SK-N-MC (cell line): ENCODE measurements around the gene NCOA5.

Source experiments
- DNase-seq: peaks from one replicate; pipeline ENCODE4 v3.0.0-alpha.2; 2011; ENCODE audit warnings: low read depth, low spot score
- H3K27ac ChIP-seq: fragments of 200-600 bp; sonication (generic); 2 replicates; pipeline ENCODE4 v1.5.1; 2016; ENCODE audit warnings: mixed run types
- H3K36me3 ChIP-seq: fragments of 200-600 bp; sonication (generic); 2 replicates; pipeline ENCODE4 v1.6.1; 2017; ENCODE audit warnings: antibody characterized with exemption, low read length, mixed read lengths; ENCODE audit not compliant: insufficient read depth
- H3K4me3 ChIP-seq: fragments of 200-600 bp; sonication (generic); 2 replicates; pipeline ENCODE4 v1.5.1; 2016
- H3K9ac ChIP-seq: fragments of 200-600 bp; sonication (generic); 2 replicates; pipeline ENCODE4 v1.8.0; 2017; ENCODE audit warnings: mixed run types, mixed read lengths; ENCODE audit not compliant: insufficient read length
- H3K9me3 ChIP-seq: fragments of 200-600 bp; sonication (generic); 2 replicates; pipeline ENCODE4 v1.6.1; 2017; ENCODE audit warnings: low read depth, mild to moderate bottlenecking, antibody characterized with exemption, low read length, moderate library complexity, mixed read lengths
- EZH2 ChIP-seq: fragments of 200-600 bp; sonication (generic); IDR thresholded peaks from one replicate; pipeline ENCODE4 v1.6.1; 2017; ENCODE audit warnings: antibody characterized with exemption
- FOXP2 ChIP-seq: optimal IDR thresholded peaks from 2 replicates; pipeline ENCODE3; 2011; ENCODE audit warnings: mild to moderate bottlenecking, moderate library complexity; ENCODE audit not compliant: insufficient read depth; ENCODE audit errors: extremely low read length, control extremely low read depth
- POLR2AphosphoS5 ChIP-seq: IDR thresholded peaks from 2 replicates; pipeline ENCODE4 v1.6.1; 2012; ENCODE audit warnings: mild to moderate bottlenecking, low read depth, low read length, borderline replicate concordance

Gene NCOA5

DNA sequence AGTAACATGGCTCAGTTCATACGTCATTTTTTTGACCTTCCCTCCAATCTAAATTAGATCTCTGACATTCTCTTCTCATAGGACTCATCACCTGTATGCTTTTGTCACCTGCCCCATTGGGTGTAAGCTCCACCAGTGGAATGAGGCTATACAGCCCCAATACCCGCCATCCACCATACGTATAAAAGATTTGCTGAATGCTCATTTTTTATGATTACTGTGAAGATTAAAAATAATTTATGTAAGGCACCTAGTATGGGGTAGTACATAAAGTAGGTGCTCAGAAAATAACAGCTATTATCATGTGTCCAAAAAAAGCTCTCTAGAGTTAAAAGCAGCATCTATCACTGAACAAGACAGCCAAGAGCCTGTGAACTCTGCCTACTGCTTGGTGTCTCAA lies 24.1 kb downstream of the NCOA5 start:
- H3K27ac ChIP-seq: no peak overlapping the region
- TF ChIP-seq POLR2AphosphoS5 (no peak), FOXP2 (no peak), EZH2 (no peak)
- H3K9me3 ChIP-seq: no peaks in the 10 kb centered on the region
- no peak for DNase-seq
- H3K36me3 ChIP-seq: peaks cover 94% of the 10 kb centered on the region
- no peak overlapping the region for H3K4me3 ChIP-seq
- no peak overlapping the region for H3K9ac ChIP-seq

DNA sequence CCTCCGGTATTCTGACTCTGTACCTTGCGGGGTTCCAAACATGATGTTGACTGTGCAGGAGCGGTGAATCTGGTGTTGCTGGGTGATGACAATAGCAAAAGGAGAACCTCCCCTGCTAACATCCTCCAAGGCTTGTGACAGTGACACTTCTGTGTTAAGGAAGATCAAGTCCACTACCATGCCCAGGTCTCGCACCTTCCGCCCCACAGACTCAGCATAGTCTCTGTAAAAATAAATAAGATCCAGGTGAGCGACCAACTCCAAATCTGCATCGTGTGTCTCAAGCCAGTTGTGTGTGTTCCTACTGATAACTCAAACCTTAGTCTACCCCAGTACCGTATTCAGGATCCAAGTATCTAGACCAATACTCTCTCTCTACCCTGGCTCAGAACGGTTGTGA lies 24.8 kb downstream of the NCOA5 start:
- Histone ChIP-seq H3K4me3 (no peak overlapping the region), H3K9ac (no peak overlapping the region), H3K9me3 (no peaks in the 10 kb centered on the region), H3K36me3 (peaks cover 87% of the 10 kb centered on the region), H3K27ac (no peak overlapping the region)
- DNase-seq: no peak
- no peak for TF ChIP-seq FOXP2
- TF ChIP-seq EZH2: no peak
- TF ChIP-seq POLR2AphosphoS5: no peak

GRCh38 chr20:46063652-46064054 lies 26.1 kb downstream of the NCOA5 start:
- H3K36me3 ChIP-seq: peaks cover 76% of the 10 kb centered on the region
- TF ChIP-seq EZH2 (no peak), POLR2AphosphoS5 (no peak), FOXP2 (no peak)
- no peak overlapping the region for H3K9ac ChIP-seq
- no peak overlapping the region for H3K27ac ChIP-seq
- H3K9me3 ChIP-seq: no peaks in the 10 kb centered on the region
- DNase-seq: no peak
- H3K4me3 ChIP-seq: no peak overlapping the region

- TF ChIP-seq POLR2AphosphoS5: no peak
- TF ChIP-seq FOXP2: no peak
- no peak for TF ChIP-seq EZH2
- peaks cover 71% of the 10 kb centered on the region for H3K36me3 ChIP-seq
- no peak for DNase-seq
- no peaks in the 10 kb centered on the region for H3K9me3 ChIP-seq
- no peak overlapping the region for H3K27ac ChIP-seq
- no peak overlapping the region for H3K4me3 ChIP-seq
- H3K9ac ChIP-seq: no peak overlapping the region
These were observed 26.6 kb downstream of the NCOA5 start for GRCh38 chr20:46063151-46063550.

- Histone ChIP-seq H3K27ac (no peak overlapping the region), H3K36me3 (peaks cover 65% of the 10 kb centered on the region), H3K9me3 (no peaks in the 10 kb centered on the region), H3K9ac (no peak overlapping the region), H3K4me3 (no peak overlapping the region)
- DNase-seq: no peak
- no peak for TF ChIP-seq EZH2
- no peak for TF ChIP-seq FOXP2
- TF ChIP-seq POLR2AphosphoS5: no peak
These were observed 27.1 kb downstream of the NCOA5 start for GRCh38 chr20:46062621-46063020.

DNA sequence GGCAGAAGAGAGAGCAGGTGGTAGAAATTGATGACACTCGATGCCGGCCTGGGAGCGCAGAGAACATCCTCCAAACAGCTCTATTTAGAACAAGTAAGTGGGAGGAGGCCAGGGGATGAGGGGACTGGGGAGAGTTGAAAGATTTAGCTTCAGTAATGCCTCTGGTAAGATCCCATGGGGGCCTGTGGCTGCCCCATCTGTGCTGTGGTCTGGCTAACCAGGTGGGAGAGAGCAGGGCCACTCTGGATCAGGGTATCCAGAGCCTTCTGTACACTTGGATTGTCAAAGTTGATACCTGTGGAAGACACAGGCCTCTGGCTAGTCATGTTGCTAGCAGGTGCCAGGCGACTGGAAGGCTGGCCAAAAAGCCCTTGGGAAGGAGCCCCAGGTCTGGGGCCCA lies 27.6 kb downstream of the NCOA5 start:
- Histone ChIP-seq H3K36me3 (peaks cover 63% of the 10 kb centered on the region), H3K27ac (no peak overlapping the region), H3K9ac (no peak overlapping the region), H3K9me3 (no peaks in the 10 kb centered on the region), H3K4me3 (no peak overlapping the region)
- no peak for TF ChIP-seq FOXP2
- TF ChIP-seq POLR2AphosphoS5: no peak
- no peak for TF ChIP-seq EZH2
- no peak for DNase-seq

DNA sequence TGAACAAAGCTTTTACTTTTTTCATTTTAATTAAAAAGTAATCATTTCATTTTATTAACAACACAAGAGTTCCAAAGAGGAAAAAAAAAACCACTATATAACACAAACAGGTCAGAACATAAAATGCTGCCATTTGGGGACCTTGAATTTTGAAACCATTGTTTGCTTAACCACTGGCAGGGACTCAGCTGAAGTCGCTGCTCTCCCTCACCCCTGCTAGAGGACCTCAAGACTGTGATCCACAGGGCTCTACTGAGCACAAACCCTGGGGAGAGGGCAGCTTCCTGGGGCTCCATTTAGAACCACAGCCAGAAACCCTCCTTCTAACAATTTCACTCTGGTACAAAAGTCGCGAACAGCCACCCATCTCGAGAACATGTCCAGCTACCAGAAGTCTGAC lies 28.8 kb downstream of the NCOA5 start:
- Histone ChIP-seq H3K4me3 (no peak overlapping the region), H3K9ac (no peak overlapping the region), H3K36me3 (peaks cover 51% of the 10 kb centered on the region), H3K9me3 (no peaks in the 10 kb centered on the region), H3K27ac (no peak overlapping the region)
- no peak for TF ChIP-seq EZH2
- no peak for TF ChIP-seq POLR2AphosphoS5
- no peak for TF ChIP-seq FOXP2
- no peak for DNase-seq

- TF ChIP-seq EZH2 (no peak), FOXP2 (no peak), POLR2AphosphoS5 (no peak)
- Histone ChIP-seq H3K4me3 (no peak overlapping the region), H3K27ac (no peak overlapping the region), H3K9ac (no peak overlapping the region), H3K36me3 (peaks cover 45% of the 10 kb centered on the region), H3K9me3 (no peaks in the 10 kb centered on the region)
- no peak for DNase-seq
These were observed 29.4 kb downstream of the NCOA5 start for GRCh38 chr20:46060301-46060881.

- no peak for DNase-seq
- Histone ChIP-seq H3K9me3 (no peaks in the 10 kb centered on the region), H3K36me3 (peaks cover 28% of the 10 kb centered on the region), H3K4me3 (peak overlapping the region; percentile 58), H3K27ac (no peak overlapping the region), H3K9ac (no peak overlapping the region)
- TF ChIP-seq FOXP2 (no peak), EZH2 (no peak), POLR2AphosphoS5 (no peak; the same call in 1 of the 2 replicates)
These were observed 31.0 kb downstream of the NCOA5 start for GRCh38 chr20:46058599-46059281.
